GM18907 (cell line): ENCODE results near the gene CCL3.
"Not testable (repeated sequence)": the region's sequence is repeated elsewhere in the genome, so short reads cannot be mapped to it uniquely, and the experiment has no call there.

ENCODE experiments used
- ATAC-seq: cut with Tn5 transposase; IDR thresholded peaks from one replicate; pipeline ENCODE4 v1.9.1; 2021; ENCODE audit warnings: mild to moderate bottlenecking, moderate library complexity; ENCODE audit not compliant: unreplicated experiment

Gene CCL3

DNA sequence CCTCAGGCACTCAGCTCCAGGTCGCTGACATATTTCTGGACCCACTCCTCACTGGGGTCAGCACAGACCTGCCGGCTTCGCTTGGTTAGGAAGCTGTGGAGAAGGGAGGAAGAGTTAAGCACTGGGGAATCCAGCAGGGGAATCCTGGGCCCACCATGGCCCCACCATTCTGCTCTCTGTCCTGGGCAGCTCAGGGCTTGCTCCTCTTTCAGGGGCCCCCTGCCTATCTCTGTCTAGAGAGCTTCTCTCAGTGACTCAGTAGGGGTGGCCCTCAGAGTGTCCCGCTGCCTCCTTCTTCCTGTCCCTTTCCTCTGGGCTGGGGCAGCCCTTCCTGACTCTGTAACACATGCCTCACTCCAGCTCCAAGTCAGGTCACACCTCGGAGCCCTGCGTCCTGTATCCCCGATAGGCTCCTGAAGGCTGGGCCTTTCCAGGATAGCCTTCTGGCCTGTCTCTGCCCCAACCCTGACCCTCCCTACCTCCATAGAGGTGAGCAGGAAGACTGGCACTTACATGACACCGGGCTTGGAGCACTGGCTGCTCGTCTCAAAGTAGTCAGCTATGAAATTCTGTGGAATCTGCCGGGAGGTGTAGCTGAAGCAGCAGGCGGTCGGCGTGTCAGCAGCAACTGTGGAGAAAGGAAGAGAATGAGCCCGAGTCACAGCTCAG lies 1.1 kb downstream of the CCL3 start:
- no peak for ATAC-seq

DNA sequence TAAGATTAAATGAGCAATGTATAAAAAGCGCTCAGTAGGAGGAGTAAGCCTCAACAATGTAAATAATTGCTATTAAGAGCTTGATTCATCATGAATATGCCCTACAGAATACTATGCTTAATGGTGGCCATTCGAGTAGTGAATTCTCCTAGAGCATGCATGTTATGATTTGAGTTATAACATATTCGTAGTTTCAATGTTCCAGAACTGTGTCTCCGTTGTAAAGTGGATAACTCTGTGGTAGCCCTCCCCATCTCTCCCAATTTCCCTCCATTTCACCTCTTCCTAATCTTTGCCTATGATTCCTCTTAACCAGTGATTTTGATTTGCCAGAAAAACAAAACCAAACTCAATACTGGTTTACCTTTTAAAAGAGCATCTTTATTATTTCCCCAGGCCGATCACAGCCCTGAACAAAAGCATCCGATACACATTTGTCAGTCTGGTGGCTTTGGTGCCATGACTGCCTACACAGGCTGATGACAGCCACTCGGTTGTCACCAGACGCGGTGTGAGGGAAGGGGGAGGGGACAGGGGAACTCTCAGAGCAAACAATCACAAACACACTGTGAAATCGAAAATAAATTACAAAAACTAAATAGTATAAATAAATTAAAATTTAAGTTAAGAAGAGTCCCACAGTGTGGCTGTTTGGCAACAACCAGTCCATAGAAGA lies 1.9 kb downstream of the CCL3 start:
- not testable (repeated sequence) for ATAC-seq

DNA sequence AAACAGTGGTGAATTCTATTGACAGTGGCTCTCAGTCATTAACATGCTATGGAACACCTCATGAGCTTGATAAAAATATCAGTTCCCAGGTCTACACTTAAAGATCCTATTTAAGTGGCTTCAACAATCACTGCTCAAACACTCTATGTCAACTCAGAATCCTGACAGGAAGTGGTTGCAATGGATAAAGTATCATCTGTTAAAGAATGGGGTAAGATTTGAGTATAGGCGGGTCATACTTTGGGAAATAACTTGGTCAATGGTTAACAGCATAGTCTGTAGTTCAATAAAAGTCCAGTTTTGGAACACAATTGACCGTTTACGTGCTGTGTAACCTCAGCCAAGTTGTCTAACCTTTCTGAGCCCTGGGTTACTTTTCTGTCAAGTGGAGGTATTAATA lies 2.5 kb downstream of the CCL3 start:
- ATAC-seq = not testable (repeated sequence)

DNA sequence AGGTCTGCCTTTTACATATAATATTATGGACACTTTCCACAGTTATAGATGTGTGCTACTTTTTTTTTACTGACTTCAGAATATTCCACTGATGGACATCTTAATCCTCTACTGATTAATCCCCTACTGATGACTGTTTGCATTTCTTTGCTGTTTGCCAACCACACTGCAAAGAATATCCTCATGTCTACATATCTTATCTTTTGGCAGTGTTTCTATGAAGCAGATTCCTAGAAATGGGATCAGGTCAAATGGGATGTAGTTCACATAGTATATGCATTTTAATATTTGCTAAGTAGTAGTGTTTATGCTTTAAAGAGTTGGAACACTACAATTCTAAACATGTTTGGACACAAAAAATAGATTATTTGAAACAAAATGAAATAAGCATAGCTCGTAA lies 3.2 kb downstream of the CCL3 start:
- no peak for ATAC-seq

DNA sequence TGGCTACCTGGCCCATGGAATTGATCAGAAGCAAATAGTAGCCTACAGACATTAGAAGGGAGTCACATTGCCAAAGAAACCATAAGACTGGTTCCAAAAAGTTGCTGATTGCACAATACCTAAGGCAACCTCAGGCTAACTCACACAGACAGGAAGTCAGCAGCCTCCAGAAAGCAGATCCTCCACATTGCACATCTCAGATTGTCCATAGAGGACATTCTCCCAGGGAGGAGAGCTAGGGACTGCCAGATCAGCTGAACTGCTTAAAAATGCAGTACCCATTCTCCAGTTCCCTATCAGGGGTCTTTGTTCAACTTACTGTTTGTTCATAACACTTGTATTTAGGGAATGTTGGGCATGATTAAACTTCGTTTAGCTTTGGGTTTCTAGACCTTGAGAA lies 4.2 kb downstream of the CCL3 start:
- no peak for ATAC-seq

DNA sequence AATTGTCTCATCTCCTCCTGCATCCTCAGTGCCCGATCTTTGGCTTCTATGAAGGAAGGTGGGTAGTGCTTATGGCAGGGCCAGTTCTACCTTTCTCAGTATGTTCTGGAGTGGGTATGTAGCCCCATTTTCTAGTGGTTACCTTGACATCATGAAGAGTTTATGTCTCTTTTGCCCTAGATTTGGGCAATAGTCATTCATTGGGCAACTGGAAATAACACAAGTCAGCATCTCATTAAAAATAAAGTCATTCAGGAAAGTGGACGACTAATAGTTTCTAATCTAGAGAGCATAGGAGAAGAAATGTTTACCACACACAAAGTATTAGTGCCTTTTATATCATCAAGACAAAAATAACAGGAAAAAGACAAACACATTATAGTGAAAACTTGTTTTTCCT lies 6.3 kb downstream of the CCL3 start:
- ATAC-seq = not testable (repeated sequence)

DNA sequence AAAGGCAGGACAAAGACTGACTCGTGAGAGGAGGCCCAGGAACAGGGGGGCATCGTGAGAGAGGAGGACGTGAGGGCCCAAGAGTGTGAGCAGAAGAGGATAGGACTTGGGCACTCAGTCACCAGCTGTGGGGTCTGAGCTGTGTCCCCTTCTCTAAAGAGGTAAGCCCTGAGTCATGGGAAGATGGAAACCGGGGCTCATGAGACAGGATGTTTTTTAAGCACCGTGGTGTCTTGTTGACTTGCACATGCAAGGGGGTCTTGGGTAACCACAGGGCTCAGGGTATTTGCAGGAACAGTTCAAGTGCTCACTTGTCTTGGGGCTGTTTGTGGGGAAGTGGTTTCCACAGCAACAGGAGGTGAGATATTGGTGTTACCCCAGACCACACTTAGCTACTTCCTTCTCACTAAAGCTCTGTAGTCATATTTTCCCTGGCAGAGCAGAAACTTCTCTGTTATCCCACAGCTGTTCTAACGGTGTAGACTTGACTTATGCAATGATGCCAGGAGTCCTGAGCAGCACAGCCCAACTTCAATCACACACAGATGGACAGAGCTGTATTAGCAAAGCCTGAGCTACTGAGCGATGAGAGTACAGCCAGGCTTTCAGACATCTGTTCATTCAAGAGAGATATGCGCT lies 7.3 kb downstream of the CCL3 start:
- peak; percentile 57 for ATAC-seq

DNA sequence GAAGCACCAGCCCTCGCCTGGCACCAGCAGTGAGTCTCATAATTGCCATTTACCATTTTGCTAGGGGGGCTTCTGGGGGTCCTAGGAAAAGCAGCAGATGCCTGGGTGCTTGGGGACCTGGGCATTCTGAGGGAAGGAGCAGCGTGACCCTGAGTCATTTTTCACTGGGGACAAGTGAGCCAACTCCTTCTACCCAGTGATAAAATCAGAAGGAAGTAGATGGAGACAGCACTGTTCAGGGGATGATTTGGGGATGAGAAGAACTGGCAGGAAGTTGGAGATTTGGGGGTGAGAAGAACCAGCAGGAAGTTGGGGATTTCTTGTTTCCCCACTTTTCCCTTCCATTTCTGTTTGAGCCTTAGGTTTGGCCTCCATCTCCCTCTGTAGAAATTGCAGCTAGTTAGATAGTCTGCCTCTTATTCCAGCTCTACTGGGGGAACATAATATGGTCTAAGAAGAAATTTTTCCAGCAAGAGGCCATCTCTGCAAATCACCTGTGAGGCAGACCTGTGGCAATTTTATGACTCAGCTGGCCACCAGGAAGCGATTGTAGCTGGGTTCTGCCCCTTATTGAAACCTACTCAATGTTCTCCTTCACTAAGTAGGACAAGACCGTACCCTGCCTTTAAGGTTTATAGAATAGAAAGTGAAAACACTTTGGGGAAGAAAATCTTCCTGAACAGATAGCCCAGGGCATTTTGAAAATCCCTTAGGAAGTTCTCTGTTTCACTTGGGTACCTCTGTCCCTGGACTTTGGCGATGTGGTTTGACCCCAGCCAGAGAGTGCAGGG lies 8.1 kb downstream of the CCL3 start:
- ATAC-seq = peak; percentile 34

DNA sequence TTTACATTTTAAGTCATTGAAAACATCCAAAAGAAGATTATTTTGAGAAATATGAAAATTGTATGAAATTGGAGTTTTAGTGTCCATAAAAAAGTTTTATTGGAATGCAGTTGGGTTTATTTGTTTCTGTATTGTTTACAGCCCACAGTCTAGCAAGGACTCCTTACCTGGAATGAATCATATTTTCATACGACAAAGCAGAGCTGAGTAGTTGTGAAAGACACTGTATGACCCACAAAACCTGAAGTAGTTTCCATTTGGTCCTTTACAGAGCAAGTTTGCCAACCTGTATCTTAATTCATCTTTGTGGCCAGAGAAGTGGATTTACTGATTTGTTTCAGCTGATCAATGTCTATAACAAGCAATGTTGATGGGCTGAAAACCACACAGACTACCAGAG lies 15.6 kb downstream of the CCL3 start:
- no peak for ATAC-seq

DNA sequence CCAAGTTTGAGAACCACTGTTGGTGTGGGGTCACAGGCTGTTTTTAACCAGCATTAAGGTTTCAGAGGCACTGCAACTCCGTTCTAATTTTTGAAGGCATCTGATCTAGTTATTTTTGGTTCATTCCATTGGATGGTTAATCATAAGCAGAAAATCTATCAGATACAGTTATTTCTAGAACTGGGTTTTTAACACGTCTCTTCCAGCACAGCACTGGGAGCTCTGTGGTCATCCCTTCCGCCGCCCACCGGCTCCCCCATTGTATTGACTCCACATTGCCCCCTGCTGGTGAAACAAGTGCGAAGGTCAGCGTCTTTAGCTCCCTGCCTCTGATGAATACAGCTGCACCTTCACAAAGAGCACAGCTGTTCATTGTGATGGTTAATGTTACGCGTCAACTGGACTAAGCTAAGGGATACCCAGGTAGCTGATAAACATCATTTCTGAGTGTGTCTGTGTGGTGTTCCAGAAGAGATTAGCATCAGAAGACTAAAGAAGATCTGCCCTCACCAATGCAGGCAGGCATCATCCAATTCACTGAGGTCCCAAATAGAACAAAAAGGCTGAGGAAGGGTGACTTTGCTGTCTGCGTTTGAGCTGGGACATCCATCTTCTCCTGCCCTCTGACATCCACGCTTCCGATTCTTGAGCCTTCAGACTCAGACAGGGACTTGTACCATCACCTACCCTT lies 17.4 kb downstream of the CCL3 start:
- ATAC-seq = peak; percentile 74

DNA sequence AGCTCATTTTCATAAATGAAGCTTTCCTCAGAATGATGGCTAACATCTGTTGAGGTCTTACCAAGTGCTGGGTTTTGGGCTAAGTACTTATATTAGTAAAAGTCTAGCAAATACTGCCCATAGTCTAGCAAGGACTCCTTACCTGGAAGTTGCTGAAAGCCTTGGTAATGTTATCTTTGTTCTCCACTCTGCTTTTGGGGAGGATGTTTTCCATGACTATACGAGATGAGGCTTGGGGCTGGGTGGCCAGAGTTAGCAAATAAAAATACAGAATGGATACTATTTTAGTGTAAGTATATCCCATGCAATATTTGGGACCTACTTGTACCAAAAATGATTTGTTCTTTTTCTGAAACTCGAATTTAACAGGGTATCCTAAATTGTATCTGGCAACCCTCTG lies 18.2 kb downstream of the CCL3 start:
- no peak for ATAC-seq

DNA sequence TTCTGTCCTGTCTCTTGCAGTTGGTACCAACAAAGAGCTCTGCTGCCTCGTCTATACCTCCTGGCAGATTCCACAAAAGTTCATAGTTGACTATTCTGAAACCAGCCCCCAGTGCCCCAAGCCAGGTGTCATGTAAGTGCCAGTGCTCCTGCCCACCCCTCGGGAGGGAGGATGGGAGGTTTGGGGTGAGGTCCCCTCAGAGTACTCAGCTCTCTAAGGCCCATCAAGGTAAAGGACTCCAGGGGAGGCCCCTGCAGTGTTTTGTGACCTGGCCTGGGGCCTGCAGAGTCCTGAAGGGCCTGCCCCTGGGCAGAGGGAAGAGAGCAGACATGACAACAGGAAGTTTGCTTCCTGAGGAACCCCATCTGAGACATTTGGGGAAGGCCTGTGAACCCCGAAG lies 19.5 kb downstream of the CCL3 start:
- ATAC-seq = no peak

DNA sequence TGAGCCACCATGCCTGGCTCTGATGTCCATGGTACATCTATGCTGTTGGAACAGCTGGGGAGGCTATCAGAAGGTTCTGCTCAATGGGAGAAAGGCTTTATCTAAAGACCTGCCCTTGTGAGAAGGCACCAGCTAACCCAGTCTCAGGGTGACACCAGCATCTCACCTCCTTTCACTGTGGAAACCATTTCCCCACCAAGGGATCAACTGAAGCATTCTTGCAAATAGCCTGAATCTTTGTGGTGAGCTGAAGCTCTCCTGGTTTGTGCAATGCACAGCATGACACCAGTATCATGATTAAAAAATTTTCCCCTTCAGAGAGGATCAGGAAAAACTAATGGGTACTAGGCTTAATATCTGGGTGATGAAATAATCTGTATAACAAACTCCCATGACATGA lies 20.8 kb downstream of the CCL3 start:
- ATAC-seq = no peak

DNA sequence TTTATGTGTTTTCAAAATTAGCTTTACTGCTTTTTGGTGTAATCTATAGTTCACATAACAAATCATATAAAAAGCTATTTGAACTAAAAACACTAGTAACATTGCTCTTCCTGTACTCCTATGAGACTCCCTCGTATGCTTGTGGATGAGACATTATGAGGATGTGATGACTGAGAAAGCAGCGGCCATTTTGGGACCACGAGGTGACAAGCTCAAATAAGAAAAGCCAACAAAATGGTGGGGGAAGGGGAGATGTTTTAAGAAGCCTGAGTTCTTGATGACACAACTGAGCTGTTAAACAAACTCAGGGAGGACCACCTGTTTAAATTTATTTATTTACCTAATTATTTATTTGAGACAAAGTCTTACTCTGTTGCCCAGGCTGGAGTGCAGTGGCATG lies 21.4 kb downstream of the CCL3 start:
- no peak for ATAC-seq

DNA sequence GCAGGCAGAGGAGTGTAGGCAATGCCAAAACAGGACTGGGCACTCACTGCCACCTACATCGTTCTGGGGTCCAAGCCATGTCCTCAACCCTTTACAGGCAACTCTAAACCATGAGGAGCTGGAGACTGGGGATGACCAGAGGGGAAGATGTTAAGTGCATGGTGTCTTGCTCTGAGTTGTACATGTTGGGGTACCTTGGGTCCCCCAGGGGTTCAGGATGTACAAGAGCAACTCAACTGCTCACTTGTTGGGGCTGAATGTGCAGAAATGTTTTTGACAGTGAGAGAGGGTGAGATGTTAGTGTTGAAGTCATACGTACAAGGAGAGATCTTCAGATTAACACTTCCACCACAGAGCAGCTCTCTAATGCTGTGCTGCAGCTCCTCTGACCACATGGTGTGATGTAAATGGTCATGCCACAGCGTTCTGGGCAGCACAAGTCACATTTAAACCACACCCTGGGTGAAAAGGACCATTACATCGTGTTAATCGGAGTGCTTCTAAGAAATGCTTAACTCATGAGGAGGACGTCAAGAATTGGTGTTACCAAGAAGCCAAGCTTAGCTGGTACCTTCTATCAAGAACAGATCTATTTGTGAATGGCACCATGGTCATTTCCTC lies 23.5 kb downstream of the CCL3 start:
- ATAC-seq = no peak

DNA sequence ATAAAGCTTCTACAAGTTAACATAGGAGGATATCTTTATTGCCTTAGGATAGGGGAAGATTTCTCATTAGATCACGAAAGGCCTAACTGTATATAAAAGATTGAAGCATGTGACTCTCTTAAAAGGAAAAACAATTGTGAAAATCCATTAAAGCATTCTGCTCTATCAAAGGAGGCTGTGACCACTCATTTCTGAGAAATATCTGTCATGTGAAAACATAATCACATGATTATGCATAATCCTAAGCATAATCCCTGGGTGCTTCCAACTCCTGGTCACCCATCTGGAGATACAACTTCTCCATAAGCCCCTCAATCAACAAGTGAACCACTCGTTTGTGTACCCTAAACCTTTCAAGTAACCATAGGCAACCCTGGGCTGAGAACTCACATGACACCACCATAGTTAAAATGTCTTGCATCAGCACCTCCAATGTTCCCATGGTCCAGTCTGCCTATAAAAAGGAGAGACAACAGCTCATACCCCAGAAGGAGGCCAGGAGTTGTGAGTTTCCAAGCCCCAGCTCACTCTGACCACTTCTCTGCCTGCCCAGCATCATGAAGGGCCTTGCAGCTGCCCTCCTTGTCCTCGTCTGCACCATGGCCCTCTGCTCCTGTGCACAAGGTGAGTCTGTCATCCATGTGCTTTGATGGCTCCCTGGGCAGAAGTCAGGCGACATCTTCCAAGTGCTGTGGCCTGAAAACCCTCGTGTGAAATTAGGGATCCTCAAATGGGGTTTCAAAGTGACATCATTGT lies 26.0 kb downstream of the CCL3 start, which contains the start of gene CCL18:
Gene CCL18, plus strand, starts transcription at position 487 of the 756 bp plus-strand sequence. Its CDS starts 71 bp downstream, at position 558.
- ATAC-seq = no peak

DNA sequence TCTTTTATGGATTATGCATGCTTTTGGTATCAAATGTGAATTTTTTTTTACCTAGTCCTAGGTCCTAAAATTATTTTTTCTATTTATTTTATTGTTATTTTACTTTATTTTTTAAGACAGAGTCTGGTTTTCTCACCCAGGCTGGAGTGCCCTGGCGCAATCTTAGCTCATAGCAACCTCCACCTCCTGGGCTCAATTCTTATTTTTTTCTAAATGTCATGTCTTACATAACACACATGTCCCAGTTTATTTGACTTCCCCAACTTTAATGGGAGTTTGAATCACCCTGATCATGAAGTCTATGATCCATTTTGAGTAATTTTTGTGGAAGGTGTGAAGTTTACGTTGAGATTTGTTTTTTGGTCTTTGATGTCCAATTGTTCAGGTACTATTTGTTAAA lies 29.1 kb downstream of the CCL3 start:
- no peak for ATAC-seq

DNA sequence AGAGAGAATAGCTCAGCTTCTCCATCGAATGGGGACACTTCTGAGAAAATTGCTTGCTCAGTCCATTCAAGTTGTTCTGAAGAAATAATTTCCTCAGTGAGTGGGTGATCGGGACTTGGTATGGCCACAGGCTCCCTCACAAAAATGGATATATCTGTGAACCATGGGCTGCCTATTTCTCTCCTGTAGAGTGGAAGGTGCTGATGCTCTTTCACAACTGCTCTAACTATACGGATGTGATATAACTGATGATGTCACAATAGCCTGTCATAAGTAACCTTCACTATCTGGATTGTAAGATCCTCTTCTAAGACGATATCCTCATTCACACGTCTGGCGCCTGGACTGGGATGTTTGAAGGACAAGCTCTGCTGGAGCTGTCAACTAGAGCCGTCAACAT lies 30.5 kb downstream of the CCL3 start:
- no peak for ATAC-seq

DNA sequence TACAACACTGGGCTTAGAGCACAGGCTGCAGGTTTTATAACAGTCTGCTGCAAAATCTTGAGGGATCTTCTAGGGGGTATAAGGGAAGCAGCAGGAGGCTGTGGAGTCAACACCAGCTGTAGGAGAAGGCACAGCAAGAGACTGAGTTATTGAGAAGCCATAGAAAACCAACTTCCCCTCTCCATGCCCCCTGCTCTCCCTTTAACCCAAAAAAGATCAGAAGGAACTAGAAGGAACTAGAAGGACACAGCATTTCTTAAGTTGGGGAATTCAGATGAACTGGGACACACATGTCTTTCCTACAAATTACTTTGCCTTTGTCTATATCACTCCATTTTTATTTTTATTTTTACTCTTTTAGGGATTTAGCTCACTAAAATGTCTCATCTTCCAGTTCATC lies 32.0 kb downstream of the CCL3 start:
- ATAC-seq = no peak
